ENCODE data around the gene CACNA1G. TPM values are rescaled to one million over a fixed set of nuclear protein-coding genes. Genes with fewer than 3 reads are reported as not detected.

The CACNA1G gene
- polyA plus RNA-seq, 4 donors, result 6.5 to 7.4 (median 6.9) TPM

- peak in 1 of 4 donors; percentile 86 for DNase-seq (ENCODE audit: low read depth in 4 of 4, low spot score in 3 of 4)
Observed at GRCh38 chr17:50547035-50547735, 13.3 kb upstream of the CACNA1G start, which contains the start of gene SPATA20. Gene SPATA20, plus strand, starts transcription at chr17:50547174. Its CDS starts 35 bp downstream, at chr17:50547209.

DNA sequence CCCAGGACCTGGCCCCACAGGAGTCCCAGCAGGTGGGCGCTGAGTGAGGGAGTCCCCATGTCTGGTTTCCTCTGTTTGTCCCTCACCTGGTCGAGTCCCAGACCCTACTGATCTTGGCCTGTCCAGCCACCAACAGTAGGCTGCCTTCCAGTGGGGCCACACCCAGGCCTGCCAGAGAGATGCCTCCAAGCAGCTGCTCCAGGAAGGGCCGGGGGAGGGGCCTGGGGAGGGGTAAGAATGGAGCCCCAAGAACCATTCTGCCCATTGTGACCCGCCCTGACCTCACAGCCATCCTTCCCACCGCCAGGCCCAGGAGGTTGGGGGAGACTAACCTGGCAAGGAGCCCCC lies 12.8 kb upstream of the CACNA1G start:
- no peak for DNase-seq (ENCODE audit: low read depth in 4 of 4, low spot score in 3 of 4)

DNA sequence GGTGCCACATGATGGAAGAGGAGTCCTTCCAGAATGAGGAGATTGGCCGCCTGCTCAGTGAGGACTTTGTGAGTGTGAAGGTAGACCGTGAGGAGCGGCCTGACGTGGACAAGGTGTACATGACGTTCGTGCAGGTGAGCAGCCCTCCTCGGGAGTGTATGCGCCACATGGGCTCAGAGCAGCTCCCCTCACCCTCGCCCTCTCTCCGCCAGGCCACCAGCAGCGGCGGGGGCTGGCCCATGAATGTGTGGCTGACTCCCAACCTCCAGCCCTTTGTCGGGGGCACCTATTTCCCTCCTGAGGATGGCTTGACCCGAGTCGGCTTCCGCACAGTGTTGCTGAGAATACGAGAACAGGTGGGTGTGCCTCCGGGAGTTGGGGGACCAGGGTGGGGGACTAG lies 11.7 kb upstream of the CACNA1G start:
- no peak for DNase-seq (ENCODE audit: low read depth in 4 of 4, low spot score in 3 of 4)

DNA sequence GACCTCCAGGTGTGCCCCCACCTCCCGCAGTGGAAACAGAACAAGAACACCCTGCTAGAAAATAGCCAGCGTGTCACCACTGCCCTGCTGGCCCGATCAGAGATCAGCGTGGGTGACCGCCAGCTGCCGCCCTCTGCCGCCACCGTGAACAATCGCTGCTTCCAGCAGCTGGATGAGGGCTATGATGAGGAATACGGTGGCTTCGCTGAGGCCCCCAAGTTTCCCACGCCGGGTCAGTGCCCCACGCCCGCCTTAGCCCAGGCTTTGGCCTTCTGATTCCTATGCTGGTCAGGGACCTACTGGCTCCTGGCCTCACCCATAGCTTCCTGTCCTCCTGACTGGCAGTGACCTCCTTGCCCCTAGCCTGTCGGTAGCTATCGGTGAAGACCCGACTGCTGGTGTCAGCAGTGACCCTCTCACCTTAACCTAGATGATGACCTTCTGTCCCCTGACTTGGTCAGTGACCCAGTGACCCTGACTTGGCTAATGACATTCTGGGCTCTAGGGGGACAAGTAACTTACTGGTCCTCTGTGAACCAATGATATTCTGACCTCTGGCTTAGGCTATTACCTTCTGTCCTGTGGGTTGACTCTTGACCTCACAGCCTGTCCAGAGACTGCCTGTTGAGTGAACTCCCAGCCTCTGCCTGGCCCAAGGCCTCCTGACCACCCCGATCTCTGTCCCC lies 11.1 kb upstream of the CACNA1G start:
- DNase-seq (ENCODE audit: low read depth in 4 of 4, low spot score in 3 of 4), result no peak

GRCh38 chr17:50549969-50550368 lies 10.5 kb upstream of the CACNA1G start:
- DNase-seq (ENCODE audit: low read depth in 4 of 4, low spot score in 3 of 4), result no peak

- no peak for DNase-seq (ENCODE audit: low read depth in 4 of 4, low spot score in 3 of 4)
Observed at GRCh38 chr17:50550661-50551432, 9.7 kb upstream of the CACNA1G start.

GRCh38 chr17:50551433-50551815 lies 9.1 kb upstream of the CACNA1G start:
- no peak for DNase-seq (ENCODE audit: low read depth in 4 of 4, low spot score in 3 of 4)

- no peak for DNase-seq (ENCODE audit: low read depth in 4 of 4, low spot score in 3 of 4)
Observed at GRCh38 chr17:50551884-50552283, 8.6 kb upstream of the CACNA1G start.

DNA sequence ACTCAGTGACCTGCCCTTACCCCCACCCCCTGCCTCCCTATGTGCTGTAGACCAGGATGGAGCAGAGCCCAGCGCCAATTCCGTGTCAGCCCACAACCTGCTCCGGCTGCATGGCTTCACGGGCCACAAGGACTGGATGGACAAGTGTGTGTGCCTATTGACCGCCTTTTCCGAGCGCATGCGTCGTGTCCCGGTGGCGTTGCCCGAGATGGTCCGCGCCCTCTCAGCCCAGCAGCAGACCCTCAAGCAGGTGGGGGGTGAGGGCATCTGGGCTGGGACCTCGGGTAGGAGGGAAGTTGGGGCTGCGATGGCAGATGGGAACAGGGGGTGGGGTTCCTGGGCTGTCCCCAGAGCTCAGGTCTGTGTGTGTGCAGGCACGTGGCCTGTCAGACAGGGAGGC lies 6.3 kb upstream of the CACNA1G start:
- no peak for DNase-seq (ENCODE audit: low read depth in 4 of 4, low spot score in 3 of 4)

DNA sequence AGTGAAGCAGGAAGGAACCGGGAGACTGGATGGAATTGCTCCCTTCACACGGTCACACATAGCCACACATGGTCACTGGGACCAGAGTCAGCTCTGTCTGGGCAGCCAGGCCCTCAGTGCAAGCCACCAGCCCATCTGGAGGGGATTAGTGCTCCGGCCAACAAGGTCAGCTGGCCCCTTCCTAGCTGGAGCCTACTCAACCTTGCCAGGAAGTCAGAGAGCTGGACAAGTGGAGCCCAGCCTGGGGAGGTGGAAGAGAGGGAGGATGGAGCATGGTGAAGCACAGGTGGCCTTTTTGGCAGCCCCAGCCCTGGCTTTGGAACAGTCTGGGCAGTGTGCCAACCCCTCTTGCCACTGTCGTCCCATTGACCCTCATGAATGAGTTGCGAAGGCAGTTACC lies 3.7 kb upstream of the CACNA1G start:
- DNase-seq (ENCODE audit: low read depth in 4 of 4, low spot score in 3 of 4), result no peak

DNA sequence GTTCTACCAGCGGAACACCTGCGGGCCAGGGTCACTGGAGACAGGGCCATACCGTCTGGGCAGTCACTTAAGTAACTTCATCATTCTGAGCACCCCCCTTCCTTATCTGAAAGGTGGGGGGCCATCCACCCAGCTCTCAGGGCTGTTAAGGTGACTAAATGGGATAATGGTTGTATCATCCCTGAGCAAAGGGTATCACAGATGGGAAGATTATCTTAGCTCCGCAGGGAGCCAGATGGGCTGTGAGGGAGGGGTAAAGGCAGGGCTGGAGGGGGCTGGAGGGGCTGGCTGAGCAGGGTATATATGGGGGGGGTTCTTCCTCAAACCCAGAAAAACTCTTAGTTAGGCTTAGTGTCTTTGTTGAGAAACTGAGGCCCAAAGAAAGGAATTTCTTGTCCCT lies 2.9 kb upstream of the CACNA1G start:
- no peak for DNase-seq (ENCODE audit: low read depth in 4 of 4, low spot score in 3 of 4)

DNA sequence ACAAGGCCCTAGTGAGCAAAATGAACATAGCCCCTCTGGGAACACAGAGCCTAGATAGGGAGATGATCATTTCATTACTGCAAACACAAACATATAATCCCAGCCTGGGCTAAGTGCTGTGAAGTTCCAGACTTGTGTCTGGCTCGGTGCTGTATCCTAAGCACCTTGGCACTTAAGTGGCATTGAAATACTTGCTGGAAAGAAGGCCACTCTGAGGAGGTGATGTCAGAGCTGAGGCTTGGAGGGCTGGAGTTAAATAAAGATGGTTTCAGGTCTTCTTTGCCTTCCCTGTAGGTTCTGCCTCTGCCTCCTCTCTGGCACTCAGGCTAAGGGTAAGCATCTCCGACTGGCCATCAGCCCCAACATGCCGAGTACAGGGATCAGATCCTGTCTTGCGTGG lies 2.4 kb upstream of the CACNA1G start:
- no peak for DNase-seq (ENCODE audit: low read depth in 4 of 4, low spot score in 3 of 4)

- DNase-seq (ENCODE audit: low read depth in 4 of 4, low spot score in 3 of 4), result no peak
Observed at GRCh38 chr17:50558581-50558940, 2.0 kb upstream of the CACNA1G start.

DNA sequence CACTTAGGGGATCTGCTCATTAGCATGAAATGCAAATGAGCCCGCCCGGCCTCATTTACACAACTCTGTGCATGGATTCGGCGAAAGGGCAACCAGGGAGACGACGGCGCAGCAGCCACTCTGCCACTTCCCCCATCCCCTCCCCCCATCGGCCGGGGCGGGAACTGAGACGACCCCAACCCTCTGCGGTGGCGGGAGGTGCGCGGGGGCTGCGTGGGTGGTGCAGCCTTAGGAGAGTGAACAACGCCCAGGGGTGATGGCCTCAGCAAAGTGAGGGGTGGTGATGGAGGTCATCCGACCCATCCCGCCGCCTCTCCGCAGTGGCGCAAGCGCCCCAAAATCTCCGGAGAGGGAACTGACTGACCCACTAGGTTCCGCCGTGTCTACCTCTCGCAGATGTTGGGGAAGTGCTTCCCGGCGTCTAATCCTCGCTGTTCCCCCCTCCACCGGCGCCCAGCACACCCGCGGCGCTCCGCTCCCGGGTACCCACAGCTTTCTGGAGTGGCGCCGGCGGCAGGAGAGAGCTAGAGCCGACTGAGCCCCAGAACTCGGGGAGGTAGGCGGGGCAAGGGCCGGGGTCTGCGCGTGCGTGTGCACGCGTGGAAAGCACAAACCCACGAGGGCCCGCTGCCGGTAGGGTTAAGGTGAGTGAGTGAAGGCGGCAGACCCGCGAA lies 1.4 kb upstream of the CACNA1G start:
- no peak for DNase-seq (ENCODE audit: low read depth in 4 of 4, low spot score in 3 of 4)

DNA sequence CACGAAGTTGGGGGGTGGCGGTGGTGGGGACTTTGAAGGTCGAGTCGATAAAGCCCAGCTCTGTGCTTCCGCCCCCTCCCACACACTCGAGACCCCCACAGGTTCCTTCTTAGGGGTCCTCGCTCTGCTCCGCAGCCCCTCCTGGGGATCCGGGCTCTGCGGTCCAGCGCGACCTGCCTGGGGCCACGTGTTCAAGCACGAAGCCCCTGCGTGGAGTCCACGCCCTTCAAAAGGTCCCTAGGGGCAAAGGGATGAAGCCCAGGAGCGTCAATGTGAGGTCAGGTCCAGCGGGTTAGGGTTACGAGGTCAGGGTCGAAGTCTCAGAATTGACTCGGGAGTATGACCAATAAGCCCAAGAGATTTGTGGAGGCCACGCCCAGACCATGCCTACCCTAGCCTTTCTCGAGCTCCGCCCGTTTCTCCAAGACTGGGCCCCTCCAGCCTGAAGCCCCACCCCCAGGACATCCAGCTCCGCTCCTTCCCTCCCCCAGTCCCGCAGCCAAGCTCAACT lies 786 bp upstream of the CACNA1G start:
- no peak for DNase-seq (ENCODE audit: low read depth in 4 of 4, low spot score in 3 of 4)

DNA sequence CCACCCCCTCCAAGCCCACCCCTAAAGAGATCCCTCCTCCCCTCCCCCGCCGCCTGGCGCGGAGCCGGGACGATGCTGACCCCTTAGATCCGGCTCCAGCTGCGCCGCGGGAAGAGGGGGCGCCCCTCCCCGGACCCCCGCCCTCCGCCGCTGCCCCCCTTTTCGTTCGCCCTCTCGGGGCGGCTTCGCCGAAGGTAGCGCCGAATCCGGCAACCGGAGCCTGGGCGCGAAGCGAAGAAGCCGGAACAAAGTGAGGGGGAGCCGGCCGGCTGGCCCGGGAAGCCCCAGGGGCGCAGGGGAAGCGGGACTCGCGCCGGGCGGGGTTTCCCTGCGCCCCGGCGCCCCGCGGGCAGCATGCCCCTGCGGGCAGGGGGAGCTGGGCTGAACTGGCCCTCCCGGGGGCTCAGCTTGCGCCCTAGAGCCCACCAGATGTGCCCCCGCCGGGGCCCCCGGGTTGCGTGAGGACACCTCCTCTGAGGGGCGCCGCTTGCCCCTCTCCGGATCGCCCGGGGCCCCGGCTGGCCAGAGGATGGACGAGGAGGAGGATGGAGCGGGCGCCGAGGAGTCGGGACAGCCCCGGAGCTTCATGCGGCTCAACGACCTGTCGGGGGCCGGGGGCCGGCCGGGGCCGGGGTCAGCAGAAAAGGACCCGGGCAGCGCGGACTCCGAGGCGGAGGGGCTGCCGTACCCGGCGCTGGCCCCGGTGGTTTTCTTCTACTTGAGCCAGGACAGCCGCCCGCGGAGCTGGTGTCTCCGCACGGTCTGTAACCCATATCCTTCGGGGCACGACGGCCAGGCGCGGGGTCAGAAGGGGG lies 623 bp downstream of the CACNA1G start:
- no peak for DNase-seq (ENCODE audit: low read depth in 4 of 4, low spot score in 3 of 4)

DNA sequence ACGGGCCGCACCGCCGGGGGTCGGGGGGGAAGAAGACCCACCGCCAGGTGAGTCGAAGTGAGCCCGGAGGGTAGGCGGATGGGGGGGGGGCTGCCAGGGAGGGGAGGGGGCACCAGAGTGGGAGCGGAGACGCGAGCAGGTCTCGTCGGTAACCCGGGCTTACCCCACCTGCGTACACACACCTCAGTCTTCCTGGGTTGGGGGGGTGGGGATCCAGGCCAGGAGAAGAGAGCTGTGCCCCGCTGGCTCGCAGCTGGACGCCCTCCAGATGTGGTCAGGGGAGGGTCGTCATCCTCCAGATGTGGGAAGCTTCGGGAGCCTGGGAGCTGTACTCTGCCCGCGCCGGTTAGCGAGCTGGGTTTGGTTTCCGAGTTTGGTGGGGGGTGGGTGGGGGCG lies 1.2 kb downstream of the CACNA1G start:
- no peak for DNase-seq (ENCODE audit: low read depth in 4 of 4, low spot score in 3 of 4)

GRCh38 chr17:50562242-50563091 lies 2.0 kb downstream of the CACNA1G start:
- DNase-seq (ENCODE audit: low read depth in 4 of 4, low spot score in 3 of 4), result no peak

GRCh38 chr17:50563092-50563511 lies 2.6 kb downstream of the CACNA1G start:
- no peak for DNase-seq (ENCODE audit: low read depth in 4 of 4, low spot score in 3 of 4)

Measured in right renal pelvis (tissue), 4 donors.